HG03159 (cell line): ENCODE measurements around the gene DMBT1.
A peak's percentile ranks its signal among the peaks of the same experiment; 100 is the strongest.

Experiments used
- ATAC-seq: cut with Tn5 transposase; IDR thresholded peaks from one replicate; pipeline ENCODE4 v1.9.1; 2021; ENCODE audit warnings: mild to moderate bottlenecking, moderate library complexity; ENCODE audit not compliant: unreplicated experiment

The DMBT1 gene

DNA sequence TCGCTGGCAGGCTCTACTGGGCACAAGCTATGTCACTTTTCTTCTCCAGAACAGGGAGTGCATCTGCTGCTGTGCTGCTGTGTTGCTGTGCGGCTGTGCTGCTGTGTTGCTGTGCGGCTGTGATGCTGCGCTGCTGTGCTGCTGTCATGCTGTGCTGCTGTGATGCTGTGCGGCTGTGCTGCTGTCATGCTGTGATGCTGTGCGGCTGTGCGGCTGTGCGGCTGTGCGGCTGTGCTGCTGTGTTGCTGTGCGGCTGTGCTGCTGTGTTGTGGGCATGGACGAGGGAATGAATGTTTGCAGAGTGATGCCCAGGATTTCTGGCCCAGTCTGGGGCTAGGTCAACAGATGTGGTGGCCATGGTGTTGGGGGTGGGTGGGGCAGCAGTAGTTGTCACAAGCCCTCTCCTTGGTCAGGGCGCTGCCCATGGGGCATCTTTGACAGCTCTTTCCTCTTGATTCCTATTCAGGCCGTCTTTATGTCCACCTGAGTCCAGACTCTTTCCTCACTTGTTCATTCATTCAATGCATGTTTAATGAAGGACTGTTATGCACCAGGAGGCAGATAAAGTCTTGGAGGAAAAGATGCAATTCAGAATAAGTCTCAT, 83.5 kb downstream of the DMBT1 start:
- ATAC-seq, result no peak

DNA sequence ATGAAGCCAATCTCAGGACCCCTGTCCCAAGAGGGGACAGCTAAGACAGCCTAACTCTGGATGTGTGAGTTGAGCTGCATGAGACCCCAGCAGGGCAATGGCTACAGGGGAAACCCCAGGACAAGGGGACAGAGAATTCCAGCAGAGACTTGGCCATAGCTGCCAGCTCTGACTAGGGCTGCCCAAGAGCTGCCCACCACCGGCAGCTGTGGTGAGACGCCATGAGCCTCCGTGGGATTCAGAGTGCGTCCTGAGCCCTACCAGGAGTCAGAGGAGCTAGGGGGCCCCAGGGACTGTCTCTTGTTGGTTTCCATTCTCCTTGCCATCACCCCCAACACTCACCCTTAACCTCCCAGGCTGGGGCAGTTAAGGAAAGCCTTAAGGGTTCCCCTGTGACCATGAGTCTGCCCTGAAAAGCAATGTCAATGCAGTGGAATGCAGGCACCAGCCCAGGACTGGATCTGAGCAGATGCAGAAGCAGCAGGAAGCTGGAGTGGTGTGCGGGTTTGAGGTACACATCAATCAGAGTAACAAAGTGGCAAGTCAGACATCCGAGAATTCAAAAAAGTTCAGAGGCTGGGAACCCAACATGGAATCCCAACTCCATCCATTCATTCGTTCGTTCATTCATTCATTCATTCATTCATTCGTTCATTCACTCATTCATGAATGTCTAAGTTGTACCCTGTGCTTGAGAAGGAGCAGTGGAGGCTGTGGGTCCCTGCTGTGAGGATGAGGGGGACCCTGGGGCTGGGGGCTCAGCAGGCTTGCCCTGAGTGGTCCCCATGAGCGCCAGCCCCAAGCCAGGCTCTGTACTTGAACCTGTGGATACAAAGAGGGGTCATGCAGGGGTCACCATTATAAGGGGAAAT, 86.2 kb downstream of the DMBT1 start:
- no peak for ATAC-seq

DNA sequence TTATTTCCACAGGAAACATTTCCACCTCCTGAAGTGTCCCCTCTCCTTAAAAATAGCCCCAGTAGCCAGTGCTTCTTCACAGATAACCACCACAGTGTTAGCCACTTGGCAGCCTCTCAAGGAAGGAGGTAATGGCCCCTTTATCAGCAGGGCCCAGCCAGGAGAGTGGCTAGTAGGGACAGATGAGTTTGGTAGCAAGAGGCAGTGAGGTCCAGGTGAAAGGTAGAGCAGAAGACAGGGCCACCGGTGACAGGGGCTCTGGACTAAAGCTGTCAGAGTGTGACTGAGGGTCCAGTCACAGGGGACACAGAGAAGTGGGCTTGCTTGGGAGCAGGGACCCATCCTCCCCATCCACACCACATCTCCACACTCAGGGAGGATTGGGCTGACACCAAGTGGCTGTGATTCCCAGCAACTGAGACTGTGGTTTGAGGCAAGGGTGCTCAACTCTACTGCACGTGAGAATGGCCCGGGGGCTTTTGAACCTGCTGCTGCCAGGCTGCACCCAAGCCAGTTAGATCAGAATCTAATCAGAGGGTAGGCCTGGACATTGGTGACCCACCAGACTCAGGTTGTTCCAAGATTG, 86.9 kb downstream of the DMBT1 start:
- no peak for ATAC-seq

DNA sequence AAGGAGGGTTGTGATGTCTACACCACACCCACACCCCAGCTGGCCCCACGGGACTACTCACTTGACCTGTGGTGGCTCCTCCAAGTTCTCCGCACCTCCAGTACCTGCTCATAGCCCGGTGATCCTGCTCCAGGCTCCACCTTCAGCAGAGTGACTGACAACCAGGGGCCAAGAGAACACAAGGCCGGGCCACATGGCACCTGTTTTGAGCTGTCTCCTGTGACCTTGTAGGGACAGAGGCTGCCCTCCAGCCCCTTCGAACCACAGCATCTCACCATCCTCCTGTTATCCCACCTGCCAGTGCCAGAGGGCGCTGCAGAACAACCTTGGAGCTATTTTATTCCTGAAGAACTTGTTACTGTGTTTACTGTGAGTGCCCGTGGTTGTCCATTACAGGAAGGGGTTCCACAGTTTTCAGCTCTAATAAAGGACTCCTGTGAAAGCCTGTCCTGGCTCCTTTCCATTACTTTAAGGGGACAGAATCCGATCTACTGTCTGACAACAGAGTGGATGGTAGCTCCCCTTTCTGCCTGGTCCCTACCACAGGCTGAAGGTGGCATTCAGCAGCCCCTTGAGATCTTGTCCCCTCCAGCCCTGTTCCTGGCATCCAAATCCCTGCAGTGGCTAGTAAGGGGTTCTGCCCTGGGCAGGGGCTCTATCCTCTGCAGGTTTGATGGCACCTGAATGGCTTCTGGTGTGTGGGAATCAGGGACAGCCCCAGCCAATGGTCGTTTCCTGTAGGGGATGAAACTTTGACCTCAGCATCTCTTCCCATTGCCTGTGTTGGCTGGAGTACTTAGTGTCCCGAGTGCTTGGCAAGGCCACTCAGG, 88.3 kb downstream of the DMBT1 start:
- peak; percentile 63 for ATAC-seq

DNA sequence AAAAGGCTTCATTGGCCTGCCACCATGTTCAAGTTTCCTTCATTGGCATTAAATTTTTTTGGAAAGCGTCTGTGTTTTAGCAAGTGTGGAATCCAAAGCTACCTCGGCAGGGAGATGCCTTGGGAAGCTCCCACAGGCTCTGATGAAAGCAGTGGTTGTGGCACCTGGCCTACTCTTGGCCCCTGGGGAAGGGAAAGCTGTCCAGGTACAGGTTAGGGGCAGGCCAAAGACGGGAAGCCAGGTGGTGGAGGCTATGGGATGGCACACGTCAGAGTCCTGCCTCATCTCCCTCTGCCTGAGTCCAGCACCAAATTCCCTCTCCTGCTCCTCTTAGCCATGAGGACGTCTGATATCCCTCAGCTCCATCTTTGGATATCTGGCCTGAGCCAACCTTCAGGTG, 89.3 kb downstream of the DMBT1 start:
- ATAC-seq, result no peak

DNA sequence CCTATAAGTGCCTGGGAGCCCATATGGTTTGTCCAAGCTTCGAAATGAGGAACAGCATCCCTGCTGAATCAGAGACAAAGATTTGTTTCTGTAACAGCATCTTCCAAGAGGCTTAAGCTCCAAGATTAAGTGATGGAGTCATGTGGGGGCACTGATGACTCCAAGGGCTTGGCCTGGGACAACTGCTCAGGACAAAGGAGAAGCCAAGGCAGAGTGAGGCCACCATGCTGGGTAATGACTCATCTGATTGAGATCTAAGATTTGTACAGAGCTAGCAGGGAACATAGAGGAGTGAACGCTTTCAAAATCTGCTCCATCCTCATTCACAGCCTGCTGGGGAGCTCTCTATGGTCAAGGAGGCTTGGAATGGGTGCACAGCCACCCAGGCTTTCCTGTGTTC, 89.8 kb downstream of the DMBT1 start:
- ATAC-seq, result no peak

DNA sequence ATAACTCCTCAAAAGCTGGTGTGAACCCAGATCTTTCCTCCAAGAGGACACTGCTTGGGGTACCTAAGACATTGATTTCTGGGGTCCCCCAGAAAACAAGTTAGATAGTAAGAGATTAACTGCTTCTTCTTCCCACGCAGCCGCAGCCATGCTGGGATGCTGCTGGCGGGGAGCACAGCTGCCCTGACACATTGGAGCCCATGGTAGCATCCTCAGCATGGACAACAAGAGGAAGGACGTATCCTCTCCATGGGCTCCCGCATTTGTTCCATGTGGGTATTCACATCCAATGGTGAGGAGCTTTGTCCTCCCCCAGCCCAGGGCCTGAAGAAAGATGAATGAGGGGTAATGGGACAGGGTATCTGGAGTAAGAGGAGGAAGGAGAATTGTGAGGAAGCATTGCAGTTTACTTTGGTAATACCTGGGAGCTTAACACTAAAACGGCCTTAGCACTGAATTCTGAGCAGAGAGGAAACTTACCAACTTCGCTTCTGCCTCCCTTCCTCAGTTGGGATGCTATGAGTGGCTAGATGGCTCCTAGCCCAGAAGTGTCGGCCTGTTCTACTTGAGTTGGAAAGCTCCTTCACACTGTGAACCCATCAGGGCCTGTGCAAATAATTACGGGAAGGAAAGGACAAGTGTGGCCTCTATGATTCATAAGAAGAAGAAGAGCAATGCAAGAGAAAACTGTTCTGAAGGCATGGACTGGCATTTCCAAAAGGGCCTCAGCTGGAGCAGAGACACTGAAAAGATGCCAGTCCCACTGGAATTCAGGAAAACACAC, 95.2 kb downstream of the DMBT1 start:
- no peak for ATAC-seq

DNA sequence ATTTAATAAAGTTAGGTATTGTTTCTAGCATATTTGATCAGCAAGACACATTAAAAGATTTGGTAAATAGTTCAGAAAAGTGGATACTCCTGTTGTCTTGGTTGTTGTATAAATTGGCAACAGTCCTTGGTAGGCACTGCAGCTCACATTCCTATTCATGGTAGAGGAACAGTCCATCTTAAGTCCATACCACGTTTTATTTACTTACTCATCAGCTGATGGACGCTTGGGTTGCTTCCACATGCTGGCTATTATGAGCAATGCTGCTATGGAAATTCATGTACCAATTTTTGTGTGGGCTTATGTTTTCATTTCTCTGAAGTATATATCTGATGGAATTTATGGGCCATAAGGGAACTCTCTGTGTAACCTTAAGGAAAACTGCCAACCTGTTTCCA, 95.8 kb downstream of the DMBT1 start:
- ATAC-seq, result no peak

DNA sequence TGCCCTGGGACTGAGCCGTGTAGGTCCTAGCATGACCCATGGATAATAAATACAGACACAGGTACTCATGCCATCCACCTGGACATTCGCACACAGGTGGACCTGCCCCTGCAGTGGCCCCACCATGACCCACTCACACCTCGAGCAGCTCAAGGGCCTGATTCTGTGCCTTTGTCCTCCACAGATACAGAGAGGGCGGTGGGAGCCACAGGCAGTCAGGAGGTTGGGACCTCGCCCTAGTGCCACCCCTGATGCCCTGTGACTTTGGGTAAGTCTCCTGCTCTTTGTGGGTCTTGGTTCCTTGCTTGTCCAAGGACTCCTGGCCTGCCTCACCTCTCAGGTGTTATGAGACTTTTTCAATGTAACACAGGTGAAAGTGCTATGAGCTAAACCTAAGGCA, 96.2 kb downstream of the DMBT1 start:
- no peak for ATAC-seq

DNA sequence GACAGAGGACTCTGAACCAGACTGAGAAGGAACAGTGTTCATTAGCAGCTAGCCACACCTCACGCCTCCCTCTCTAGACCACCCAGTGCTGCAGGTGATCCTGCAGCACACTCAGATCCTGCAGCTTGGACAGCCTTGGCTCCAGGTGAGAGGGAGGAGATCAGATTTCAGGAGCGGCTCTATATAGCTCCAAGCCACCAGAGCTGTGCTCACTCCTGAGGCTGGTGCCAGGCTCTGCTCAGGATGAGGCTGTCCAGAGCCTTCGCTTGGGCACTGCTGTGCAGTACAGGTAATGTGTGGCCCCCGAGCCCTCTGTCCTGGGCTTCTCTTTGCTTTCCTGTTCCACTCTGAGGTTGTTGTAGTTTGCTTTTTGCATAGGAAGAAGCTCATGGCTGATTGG, 96.7 kb downstream of the DMBT1 start:
- no peak for ATAC-seq

DNA sequence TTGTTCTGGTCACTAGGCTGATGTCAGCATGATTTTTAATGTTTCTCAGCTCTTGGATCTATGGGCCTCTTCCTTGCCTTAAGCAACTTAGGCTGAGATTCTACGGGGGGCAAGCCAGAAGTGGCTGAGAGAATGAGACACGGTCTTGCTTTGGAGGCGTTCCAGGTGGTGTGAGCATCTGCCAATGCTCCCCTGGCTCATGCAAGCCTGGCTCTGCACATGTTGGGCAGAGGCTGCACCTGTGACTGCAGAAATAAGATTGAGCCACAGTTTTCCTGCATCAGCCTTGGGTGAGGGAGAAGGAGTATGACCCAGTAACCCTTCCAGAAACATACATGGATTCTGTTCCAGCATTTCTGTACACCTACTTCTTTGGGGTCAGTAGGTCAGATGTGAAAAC, 97.2 kb downstream of the DMBT1 start:
- no peak for ATAC-seq

DNA sequence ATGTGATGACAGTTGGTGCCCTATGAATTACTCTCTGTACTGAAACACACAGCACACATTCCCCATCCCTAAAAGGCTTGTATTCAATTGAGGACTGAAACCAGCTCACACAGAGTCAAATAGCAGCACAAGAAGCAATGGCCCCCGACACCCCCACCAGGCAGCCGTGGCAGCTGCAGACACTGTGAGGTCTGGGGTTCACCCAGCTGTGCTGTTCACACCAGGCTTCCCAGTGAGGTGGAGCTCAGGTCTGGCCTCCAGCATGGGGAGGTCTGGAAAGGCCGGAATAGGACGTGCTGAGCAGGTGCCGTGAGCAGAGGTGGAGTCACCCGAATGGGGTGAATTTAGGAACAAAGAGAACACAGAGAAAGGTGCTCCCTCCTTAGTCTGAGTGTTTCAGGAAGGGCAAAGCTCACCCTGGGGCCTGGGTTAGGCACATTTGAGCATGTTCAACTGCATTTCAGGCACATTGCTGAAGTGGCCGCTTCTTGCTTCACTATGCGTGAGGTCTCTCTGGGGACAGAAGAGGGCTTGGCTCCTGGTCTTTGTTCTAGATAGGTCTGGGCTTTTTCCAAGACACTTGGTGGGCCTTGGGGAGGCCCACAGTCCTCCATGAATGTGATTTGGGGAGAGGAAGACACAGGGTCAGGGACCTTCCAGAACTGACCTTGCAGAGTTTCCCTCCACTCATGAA, 97.9 kb downstream of the DMBT1 start:
- ATAC-seq, result no peak

DNA sequence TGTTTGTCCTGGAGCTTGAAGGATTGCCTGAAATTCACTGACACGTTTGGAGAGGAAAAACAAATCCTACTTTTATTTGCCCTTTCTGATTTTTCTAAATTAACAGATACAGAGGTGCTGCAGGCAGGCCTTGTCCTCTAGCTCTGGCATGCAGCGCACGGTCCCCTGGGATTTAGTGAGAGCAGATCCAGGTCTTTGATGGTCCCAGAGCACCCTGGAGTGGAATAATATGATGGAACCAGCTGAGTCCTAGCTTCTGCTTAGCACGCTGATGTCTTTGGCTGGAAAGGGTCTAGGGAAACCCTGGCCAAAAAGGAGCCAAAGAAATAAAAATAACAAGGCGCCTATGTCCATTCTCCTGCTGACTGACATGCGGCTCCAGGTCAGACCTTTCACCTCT, 98.6 kb downstream of the DMBT1 start:
- no peak for ATAC-seq

DNA sequence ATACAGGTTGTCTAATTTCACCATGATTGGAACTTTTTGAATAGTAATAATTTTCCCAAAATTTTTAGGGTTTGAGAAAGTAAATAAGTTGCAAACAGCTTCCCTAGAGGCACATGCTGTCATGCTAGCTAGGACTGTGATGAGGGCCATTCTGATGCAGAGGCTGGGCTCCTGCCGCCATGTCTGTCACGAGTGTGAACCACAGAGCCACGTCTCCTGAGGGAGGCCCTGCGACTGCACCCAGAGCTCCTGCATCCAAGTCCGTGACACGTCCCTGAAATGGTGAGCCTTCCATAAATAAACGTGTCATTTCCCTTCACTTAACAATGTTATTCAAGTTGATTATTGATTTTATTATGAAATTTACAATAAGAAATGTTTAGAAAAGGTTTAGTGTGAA, 99.1 kb downstream of the DMBT1 start:
- no peak for ATAC-seq

DNA sequence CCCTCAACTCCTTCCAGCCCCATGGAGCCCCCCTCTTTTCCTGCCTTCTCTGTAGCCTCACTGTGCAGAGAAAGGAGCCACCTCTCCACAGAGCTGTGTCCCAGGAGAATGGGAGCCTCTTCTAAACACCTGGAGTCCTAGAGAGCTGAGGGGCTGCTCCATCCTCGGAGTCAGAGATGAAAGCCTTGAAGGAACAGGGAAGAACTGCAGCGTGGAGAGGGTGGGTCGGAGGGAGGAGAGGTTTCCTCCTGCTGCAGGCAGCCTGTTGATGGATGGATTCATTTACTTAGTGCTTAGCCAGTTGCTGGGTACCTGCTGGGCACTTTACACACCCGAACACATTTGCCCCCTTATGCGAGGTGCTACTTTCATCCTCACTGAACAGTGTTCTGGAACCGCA, 100.1 kb downstream of the DMBT1 start:
- ATAC-seq, result no peak

DNA sequence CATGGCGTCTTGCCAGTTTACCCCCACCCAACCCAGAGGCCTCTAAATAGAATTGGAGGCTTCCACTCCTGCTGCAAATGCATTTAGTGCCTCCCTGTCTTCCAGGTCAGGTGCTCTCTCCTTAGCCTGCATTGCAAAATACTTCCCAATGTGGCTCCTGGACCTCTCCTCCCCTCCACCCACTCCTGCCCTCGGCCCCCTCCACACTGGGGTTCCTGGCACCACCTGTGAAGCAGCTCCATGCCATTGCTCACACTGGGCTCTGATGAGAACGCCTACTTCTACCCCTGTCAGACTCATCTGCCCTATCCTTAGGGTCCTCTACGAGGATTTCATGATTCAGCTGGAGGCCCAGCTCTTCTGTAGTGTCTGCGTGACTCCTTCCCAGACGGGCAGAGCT, 101.7 kb downstream of the DMBT1 start:
- no peak for ATAC-seq

DNA sequence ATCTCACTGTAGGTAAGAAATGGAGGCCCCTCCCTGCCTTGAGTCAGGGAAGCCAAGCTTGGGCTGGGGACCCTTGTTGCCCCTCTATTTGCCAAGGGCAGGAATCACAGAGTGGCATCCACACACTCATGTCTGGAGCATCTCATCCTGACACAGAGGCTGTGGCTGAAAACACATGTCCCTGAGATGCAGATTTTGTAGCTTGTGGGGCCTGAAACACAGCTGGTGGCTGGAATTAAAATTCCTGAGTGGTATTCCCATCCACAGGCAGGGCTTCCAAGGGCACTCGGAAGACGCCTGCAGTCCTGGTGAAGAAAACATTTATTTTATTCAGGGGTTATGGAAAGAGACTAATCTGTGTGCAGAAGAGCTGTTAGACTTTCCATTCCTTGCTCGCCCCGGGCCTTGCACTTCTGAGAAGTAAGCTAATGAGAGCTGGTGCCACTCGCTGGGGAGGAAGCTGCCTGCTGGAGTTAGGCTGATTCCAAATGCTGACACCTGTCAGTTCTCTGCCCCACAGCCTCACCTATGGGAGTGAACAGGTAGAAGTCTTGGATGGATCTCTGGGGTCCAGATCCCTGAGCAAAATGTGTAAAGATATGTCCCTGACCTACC, 103.1 kb downstream of the DMBT1 start:
- no peak for ATAC-seq

DNA sequence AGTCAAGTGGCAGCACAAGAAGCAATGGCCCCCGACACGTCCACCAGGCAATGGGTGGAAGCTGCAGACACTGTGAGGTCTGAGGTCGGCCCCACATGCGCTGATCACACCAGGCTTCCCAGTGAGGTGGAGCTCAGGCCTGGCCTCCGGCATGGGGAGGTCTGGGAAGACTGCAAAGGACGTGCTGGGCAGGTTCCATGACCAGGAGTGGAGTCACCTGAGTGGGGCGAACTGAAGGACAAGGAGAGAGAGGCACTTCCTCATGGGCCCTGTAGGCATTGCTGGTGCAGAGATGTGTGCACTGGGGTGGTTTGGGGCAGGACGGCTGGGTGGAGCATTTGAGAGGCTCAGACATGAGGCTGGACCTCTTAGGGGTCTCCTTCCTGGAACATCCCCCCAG, 103.9 kb downstream of the DMBT1 start:
- no peak for ATAC-seq

DNA sequence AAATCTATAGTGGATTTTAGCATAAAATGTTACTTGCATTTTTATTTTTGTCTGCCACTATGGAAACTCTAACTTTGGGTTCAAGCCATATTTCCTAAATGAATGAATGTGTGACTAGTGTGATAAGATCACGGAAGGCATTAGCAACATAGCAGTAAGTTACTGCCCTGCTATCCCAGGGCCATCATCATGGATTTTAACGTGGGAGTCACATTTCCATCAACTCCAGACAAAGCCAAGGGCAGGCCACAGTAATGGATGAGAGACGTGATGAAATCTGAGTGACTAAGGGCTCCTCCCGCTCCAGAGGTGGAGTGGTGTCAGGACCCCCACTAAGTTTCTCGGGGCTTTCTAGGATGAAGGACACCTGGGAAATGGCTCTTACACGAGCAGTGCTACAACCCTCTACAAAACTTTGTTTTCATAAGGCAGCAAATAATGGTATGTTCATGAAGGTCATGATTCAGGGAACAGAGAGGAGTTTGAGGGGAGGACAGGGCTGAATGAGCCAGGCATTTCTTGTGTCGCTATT, 104.8 kb downstream of the DMBT1 start:
- no peak for ATAC-seq
